Stimulated activated CD8-positive, alpha-beta memory T cell treated with anti-CD3 and anti-CD28 coated beads, Interleukin-4, amount 100 ng/mL, for 4 hours (primary cell): ENCODE results near the gene ADTRP.

ENCODE experiments used
- DNase-seq, 2 donors: peaks; one replicate each; pipeline ENCODE4 v3.0.0-alpha.2; 2020; ENCODE audit warnings: low read depth in 2 of 2, low spot score in 1 of 2

Gene ADTRP, protein sequence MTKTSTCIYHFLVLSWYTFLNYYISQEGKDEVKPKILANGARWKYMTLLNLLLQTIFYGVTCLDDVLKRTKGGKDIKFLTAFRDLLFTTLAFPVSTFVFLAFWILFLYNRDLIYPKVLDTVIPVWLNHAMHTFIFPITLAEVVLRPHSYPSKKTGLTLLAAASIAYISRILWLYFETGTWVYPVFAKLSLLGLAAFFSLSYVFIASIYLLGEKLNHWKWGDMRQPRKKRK

DNA sequence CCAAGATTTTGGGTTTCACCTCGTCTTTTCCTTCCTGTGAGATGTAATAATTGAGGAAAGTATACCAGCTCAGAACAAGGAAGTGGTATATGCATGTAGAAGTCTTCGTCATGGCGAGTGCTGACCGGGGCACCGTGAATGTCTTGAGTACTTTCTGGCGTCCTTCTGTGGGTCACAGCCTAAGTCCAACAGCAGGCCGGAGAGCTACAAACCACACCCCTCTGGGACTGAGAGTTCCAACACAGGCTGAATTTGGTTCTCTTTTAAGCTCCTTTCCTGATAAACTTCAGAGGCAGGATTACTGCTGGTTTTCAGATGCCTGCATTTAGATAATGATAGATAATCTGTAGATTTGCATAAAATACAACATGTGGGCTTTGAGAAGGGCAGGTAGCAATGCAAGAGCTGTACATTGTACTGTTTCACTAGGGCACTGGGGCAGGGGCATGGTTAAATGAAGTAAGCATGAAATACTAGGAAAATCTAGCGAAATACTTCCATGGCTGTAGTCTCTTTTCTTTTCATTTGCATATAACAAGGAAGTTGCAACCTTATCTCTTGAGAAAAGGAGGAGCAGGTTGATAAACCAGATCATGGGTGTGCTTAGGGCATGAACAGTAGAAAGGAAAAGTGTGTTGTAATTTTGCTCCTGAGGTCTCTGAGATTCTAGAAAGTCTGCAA, at the start of gene ADTRP:
TSS of gene ADTRP (minus strand) at position 156 of the 681 bp plus-strand sequence. CDS start at position 112, 44 bp downstream.
- DNase-seq = no peak

DNA sequence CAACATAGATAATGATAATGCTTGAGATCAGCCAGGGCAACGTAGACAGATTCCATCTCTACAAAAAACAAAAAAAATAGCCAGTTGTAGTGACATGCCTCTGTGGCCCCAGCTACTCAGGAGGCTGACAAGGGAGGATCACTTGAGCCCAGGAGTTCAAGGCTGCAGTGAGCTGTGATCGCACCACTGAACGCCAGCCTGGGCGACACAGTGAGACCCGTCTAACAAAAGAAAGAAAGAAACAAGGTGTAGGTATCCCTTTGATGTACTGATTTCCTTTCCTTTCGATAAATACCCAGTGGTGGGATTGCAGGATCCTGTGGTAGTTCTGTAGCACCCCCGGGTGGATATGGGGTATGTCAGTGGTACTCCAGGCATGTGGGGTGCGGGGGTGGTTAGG, 48.2 kb upstream of the ADTRP start:
- no peak for DNase-seq

DNA sequence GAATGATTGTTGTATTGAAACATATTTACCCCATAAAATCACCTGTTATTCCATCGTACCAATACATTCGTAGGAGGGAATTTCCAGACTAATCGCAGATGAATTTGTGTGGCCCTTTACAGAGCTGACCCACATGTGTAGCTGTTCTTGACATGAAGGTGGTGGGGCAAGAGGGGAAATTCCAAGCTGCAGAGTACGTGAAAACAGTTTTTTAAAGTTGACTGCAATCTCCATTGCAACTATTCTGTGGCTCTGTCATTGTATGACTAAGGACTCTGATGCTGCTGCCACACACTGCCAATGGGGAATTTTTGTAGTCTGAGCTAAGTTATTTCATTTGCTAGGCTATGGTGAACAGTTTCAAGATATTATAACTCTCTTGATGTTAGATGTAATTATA, 46.4 kb upstream of the ADTRP start:
- no peak for DNase-seq

DNA sequence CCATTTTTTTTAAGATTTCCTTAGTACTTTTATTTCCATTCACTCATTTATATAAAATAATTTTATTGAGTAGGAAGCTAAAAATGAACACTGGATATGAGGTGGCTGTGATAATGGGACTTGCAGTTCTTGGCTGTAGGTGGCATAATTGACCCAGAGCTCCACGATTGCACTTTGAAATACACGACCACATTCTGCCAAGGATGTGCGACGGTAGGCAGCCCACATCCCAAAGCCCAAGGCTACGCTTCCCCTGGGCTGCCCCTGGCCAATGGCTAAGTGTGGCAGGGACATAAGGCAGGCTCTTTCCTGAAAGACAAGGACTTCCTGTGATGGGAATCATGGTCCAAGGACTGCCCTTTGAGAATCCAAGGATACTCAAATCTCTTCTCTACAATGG, 43.7 kb upstream of the ADTRP start:
- no peak for DNase-seq

DNA sequence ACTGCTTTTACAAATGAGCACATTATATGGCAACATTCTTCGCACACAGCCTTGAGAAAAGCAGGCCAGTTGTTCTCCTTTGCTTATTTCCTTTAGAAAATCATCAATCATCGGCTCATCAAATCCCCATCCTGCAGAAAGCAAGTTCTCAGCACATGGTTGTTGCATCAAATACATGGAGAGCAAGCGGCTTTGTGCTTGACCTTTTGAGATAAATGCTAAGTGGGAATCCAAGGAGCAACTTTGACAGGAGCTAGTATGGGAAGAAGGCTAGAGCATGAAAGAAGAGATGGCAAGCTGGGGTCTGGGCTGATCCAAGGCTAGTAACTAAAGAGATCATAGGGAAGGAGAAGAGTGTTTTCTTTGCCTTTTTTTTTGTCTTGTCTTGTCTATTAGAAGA, 43.2 kb upstream of the ADTRP start:
- DNase-seq = no peak

DNA sequence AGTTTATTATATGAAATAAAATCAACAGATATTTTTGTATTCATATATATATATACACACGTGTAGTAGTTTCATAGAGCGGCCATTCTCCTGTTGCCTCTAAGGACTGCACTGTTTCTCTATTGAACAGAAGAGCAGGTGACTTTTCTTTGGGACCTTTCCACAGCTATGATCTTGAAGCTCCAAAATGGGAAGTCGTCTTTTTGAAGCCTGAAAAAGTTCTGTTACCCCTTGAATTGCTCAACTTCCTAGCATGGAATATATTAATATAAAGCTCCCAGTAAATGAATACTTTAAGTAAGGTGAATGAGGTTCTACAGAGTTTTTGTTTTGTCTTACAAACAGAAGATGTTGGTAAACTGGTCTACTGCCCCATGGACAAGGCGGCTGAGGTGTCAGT, 42.2 kb upstream of the ADTRP start:
- no peak for DNase-seq

DNA sequence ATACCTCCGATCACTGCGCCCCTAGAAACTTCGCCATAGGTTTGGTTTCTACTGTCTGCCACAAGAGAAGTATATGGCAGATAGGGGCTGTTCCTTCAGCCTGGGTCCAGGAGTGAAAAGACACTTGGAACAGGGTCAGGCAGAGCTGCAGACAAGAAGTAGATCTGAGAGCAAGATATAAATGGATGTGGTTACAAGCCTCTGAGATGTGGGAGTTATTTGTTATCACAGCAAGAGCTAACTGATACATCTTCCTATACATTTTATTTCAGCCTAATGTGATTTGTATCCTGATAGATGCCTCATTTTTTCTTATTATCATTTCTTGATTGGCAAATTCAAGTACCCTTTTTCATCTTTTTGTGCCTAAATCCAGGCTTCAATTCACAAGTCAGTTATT, 40.9 kb upstream of the ADTRP start:
- DNase-seq = no peak

DNA sequence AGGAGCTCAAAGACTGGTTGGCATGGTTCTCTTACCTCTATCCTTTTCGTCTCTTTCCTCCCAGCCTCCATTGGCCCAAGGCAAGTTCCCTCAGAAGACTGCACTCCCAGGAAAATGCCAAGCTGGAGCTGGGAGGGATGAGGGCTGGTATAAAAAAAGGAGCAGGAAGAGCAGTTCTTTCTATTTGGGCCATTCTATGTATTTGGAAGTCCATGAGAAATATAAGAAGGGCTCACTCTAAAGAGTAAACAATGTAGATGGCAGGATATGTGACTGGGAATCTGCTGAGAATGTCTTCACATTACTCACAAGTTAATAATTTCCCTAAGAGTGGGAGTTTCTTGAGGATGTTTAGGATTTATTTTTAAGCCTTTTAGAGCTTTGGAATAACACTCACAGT, 36.6 kb upstream of the ADTRP start:
- no peak for DNase-seq

DNA sequence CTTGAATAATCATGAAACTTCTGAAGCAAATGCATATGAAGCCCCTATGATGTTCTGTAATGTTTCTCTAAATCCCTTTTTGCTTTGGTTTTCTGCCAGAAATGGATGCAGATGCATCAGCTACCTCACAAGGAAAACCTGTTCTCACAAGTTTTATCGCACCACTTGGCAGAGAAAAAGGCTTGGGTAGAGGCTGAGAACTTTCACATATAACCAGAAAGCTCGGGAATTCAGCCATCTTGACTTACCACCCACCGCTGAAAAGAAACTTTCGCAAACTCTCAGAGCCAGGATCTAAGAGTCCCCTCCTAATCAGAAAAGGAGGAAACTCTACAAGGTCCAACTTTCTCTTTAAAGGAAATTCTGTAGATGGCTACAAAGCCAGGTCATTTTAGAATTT, 36.2 kb upstream of the ADTRP start:
- DNase-seq = no peak

DNA sequence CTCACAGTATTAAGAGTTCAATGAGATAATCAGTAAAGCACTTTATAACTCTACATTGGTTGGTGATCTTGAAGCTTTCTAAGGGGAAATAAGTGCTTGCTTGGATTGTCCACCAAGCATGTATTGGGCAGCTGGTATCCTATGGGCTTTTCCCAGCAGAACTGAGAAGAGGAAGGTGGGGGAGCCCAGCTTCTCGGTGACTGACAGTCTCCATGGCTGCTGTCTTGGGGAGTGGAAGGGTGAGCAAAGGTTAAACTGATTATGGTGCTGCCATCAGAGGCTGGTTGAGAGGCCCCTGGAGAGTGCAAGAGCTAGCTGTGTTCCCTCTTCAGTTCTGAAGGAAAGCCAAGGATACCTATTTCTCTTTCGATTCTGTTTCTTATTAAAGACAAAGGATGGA, 35.5 kb upstream of the ADTRP start:
- no peak for DNase-seq

DNA sequence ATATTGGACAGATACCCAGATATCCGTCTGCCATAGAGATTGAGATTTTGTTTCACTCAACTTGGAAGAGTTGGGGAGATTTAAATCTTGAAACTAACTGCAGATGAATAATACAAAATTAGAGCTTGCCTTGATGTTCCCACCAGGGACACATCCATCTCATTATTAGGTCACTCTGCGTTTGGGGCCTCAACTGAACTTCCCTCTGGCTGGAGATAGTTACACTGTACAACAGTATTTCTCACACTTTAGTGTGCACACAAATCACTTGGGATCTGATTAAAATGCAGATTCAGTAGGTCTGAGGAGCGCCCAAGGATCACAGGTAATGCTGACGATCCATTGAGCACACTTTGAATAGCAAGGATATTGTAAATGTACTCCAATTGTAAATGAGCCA, 35.0 kb upstream of the ADTRP start:
- no peak for DNase-seq

DNA sequence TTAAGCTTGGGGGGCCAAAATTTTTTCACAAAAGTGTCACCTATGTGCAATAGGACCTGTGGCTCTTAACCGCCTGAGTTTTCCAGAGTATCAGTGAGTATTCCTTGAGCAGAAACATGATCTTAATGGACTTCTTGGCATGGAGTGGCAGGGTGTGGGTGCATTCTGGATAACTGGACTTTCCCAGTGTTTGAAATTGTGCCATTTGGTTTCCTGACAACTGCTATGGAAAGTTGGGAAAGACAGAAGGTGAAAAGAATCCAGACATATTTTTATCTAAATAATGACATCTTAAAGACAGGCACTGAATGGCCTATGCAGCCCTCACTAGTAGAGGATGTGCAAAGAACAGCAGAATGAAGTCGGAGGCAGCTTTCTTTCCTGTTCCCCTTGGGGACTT, 34.3 kb upstream of the ADTRP start:
- DNase-seq = no peak

DNA sequence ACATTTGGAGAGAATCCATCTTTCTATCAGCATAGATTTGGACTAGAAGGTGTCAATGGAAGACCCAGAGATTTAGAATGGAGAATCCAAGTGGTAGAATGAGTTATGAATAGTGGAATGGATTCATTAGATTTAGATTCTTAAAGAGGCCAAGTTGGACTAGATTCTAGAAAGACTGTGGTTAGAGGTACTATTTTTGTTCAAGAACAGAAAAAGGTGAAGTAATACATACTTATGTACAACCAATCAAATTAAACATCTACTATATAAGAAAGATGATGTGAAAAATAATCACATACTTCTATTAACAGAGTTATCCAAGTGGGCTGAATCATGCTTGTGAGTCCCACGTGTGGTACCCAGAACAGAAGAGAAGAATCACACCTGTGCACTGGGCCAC, 33.8 kb upstream of the ADTRP start:
- no peak for DNase-seq

DNA sequence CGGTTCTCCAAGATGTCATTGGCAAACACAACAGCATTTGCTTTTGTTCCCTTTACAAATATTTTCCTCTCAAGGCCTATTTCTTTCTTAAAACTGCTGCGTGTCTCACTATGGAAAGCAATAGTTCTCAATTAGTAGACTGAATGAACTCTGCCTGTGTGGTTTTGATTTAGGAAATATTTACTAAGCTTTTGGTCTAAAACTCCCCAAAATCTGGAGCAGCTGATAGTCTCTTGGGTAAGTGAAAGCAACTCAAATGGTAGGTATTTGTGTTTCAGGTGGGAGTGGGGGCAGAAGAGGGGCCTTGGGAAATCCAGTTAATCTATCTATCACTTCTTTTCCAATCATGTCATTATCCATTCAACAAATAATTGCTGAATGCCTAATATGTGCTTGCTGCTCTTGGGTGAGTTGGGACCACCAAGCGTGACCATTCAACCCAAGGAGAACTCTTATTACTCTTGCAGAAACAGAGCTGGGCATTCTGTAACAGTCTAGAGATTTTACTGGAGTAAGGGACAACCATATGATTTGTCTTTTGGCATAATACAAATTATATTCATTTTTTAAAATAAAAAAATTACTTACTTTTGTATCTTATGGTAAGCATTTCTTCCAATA, 33.2 kb upstream of the ADTRP start:
- DNase-seq = no peak

DNA sequence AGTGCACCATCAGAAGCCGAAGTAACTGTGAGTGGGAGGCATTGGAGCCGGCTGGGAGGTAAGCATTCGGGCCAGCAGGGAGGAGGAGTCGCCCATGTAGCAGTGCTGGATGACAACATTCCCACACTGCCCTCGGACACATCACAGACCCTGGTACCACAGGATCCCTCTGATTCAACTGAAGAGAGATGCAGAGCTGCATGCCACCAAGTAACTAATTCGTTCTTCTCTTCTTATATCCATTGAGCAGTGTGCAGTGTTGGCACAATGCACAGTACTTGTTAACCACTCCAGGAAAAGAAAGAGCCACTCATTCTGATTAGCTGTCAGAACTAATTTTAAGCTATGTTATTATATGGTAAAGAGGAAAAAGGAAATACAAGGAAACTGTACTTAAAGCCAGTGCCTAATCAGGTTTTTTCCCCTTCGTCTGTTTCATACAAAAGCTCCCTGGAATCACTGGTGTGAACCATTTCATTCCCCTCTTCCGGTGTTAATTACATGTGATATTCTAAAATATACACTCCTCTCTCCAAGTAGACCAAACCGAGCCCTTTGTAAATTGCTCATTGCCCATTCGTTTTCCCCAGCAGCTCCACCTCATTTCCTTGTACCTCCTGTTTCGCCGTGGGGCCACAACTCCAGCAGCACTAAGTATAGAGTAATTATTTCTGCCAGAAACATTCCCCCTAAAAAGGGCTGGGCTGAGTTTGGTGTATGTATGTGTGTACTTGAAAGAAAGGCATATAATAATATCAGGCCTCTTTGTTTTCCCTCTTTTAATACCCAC, 32.4 kb upstream of the ADTRP start:
- no peak for DNase-seq

DNA sequence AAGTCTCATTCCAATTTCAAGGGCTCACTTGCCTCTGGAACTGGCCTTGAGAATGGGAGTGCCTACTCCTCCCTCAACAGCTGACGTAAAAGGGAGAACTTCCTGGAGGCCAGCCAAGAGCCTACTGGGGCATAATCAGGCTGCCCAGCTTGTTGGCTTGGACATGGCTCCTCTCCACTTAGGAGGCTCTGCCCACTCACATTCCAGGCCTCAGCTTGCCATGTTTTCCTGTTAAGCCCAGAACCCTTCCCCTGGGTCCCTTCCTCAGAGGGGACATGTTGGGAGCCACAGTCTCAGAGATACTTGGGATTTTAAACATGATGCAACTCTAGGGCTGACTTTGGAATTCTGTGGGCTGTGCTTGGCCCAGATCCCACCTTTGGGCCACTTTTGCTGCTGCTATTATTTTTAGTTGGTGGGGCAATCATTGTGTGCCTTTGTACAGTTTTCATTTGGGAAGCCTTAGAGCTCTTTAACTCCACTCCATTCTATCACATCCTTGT, 31.5 kb upstream of the ADTRP start:
- no peak for DNase-seq

DNA sequence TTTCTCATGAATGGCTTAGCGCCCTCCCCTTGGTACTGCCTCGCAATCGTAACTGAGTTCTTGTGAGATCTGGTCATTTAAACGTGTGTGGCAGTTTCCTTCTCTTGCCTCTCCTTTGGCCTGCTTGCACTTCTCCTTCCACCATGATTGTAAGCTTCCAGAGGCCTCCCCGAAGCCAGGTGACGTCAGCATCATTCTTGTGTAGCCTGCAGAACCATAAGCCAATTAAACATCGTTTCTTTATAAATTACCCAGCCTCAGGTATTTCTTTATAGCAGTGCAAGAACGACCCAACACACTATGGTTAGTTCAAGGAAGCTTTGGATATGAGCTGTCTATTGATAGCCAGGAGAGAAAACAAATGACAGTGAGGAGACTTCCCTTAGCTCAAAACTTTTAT, 29.5 kb upstream of the ADTRP start:
- no peak for DNase-seq

DNA sequence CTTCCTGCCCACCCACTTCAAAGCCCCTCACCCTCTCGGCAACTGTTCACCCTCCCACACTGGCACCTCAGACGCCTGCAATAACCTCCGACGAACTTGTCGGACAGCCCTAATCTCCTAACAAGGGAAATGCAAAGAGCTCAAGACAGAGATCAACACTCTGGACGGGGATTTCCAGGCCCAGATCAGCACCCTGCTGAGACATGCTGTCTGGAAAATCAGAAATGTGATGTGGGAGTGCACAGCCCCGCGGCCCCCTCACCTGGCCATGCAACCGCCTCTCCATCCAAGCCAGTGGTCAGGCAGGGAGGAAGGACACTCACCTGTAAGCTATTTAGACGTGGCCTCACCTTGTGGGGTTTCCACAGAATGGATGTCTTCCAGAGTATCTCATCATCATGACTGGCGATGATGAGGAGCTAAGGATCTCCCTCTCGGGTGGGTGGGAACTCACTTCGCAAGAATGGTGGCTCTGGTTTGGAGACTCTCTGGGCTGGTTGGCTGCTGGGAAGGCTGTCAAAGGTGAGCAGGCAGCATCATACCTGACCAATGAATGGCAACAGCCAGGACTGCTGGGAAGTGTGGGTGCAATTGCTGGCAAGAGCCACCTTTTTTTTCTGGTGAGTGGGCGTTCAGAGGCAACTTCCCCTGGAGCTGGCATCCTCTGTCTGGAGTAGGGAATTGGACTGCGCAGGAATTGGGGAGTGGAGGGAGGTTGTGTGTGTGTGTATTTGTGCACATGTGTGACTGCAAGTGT, 28.1 kb upstream of the ADTRP start:
- DNase-seq = no peak

DNA sequence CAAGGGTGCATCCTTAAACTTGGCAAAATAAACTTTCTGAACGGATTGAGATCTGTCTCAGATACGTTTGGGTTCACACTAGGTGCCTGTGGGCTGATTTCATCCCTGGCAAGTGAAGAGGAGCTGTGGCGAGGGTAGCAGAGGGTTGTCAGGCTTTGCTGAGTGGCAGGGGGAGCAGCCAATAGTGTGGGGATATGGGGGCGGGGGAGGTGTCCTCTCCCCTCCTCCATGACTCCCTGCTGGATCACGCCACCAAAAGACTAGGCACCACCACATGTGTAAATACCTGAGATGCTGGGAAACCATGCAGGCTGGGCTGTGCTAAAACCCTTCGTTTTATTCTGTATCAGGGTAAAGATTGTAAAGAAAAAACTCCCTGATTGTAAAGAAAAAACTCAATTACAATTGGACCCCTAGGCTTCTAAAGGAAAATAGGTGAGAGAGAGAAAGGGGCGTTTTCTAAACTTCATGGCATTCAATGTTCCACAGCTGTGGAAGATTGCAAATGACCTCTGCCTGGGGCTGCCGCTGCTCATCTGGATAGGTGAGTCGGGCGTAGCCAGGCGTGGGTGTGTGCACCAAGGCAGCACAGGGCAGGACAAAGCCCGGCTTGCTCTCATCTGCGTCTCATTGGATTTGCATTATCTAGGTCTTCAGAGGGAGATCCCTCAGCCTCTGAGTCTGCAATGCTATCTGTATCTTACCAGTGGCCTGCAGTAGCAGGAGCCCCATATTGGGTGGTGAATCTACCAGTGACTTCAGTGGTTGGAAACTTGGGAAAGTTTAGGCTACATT, 26.9 kb upstream of the ADTRP start:
- DNase-seq = no peak

DNA sequence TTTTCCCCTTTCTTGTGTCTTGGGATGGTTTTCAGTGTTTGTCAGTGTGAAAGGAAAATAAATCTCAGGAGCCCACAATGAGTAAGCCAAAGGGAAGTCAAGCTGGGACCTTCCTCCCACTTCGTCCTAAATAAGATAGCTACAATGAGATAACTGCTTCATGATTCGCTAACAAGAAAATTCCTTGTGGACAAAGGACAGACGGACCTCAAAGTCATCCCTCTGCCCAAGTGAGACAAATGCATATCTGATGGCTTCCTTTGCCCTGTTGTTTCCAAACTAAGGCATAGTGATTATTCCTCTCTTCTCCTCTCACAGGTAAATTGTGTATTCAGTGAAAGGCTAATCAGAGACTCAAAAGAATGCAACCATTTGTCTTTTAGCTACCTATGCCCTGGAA, 26.1 kb upstream of the ADTRP start:
- DNase-seq = no peak
